22Rv1 (cell line): ENCODE results near the gene NCKAP1.

Source experiments
- CTCF ChIP-seq: fragments of 450-650 bp; IDR thresholded peaks from 2 replicates; pipeline ENCODE4 v1.5.1; 2017; ENCODE audit warnings: mild to moderate bottlenecking
- ZFX ChIP-seq: fragments of 450-650 bp; IDR thresholded peaks from 2 replicates; pipeline ENCODE4 v1.6.1; 2017; ENCODE audit warnings: antibody characterized with exemption, borderline replicate concordance

GRCh38 chr2:182912518-182912915 lies 125.7 kb downstream of the NCKAP1 start:
- TF ChIP-seq CTCF = no peak
- TF ChIP-seq ZFX = no peak
